ES-I3 (cell line): ENCODE data around the gene PRKG1.

ENCODE experiments used
- H3K36me3 ChIP-seq: 2 replicates; pipeline ENCODE4 v1.6.1; 2013; ENCODE audit warnings: mild to moderate bottlenecking, low read length, control low read depth, moderate library complexity; ENCODE audit not compliant: insufficient read depth
- H3K4me1 ChIP-seq: 2 replicates; pipeline ENCODE4 v1.6.1; 2013; ENCODE audit warnings: mild to moderate bottlenecking, control low read depth, low read length; ENCODE audit not compliant: insufficient read depth
- H3K9ac ChIP-seq: 2 replicates; pipeline ENCODE4 v1.6.1; 2013; ENCODE audit warnings: low read depth, mild to moderate bottlenecking, low read length, moderate library complexity
- H3K9me3 ChIP-seq: 2 replicates; pipeline ENCODE4 v1.6.1; 2013; ENCODE audit warnings: mild to moderate bottlenecking, low read length, moderate library complexity; ENCODE audit not compliant: control insufficient read depth, insufficient read depth

PRKG1 gene

GRCh38 chr10:52111101-52111891 is 1037.0 kb downstream of the PRKG1 start:
- Histone ChIP-seq H3K36me3 (no peaks in the 10 kb centered on the region), H3K9ac (no peak overlapping the region), H3K4me1 (peaks cover 6% of the 10 kb centered on the region; the same call in 1 of the 2 replicates), H3K9me3 (no peaks in the 10 kb centered on the region)

GRCh38 chr10:52115823-52116222 is 1041.5 kb downstream of the PRKG1 start:
- Histone ChIP-seq H3K9me3 (no peaks in the 10 kb centered on the region), H3K9ac (no peak overlapping the region), H3K4me1 (no peaks in the 10 kb centered on the region), H3K36me3 (no peaks in the 10 kb centered on the region)

GRCh38 chr10:52119507-52119906 is 1045.2 kb downstream of the PRKG1 start:
- Histone ChIP-seq H3K4me1 (no peaks in the 10 kb centered on the region), H3K9ac (no peak overlapping the region), H3K36me3 (no peaks in the 10 kb centered on the region), H3K9me3 (no peaks in the 10 kb centered on the region)

- no peaks in the 10 kb centered on the region for H3K4me1 ChIP-seq
- no peaks in the 10 kb centered on the region for H3K36me3 ChIP-seq
- H3K9ac ChIP-seq, result no peak overlapping the region
- no peaks in the 10 kb centered on the region for H3K9me3 ChIP-seq
Observed at GRCh38 chr10:52121688-52122087, 1047.4 kb downstream of the PRKG1 start.

GRCh38 chr10:52128056-52128683 is 1053.9 kb downstream of the PRKG1 start:
- Histone ChIP-seq H3K9ac (no peak overlapping the region), H3K36me3 (no peaks in the 10 kb centered on the region), H3K9me3 (no peaks in the 10 kb centered on the region), H3K4me1 (no peaks in the 10 kb centered on the region)

GRCh38 chr10:52129410-52130178 is 1055.3 kb downstream of the PRKG1 start:
- Histone ChIP-seq H3K9me3 (no peaks in the 10 kb centered on the region), H3K36me3 (no peaks in the 10 kb centered on the region), H3K4me1 (no peaks in the 10 kb centered on the region), H3K9ac (no peak overlapping the region)

GRCh38 chr10:52135101-52135500 is 1060.8 kb downstream of the PRKG1 start:
- H3K9ac ChIP-seq, result no peak overlapping the region
- H3K4me1 ChIP-seq, result no peaks in the 10 kb centered on the region; the same call in 1 of the 2 replicates
- H3K9me3 ChIP-seq, result no peaks in the 10 kb centered on the region
- H3K36me3 ChIP-seq, result no peaks in the 10 kb centered on the region

- Histone ChIP-seq H3K9ac (no peak overlapping the region), H3K9me3 (no peaks in the 10 kb centered on the region), H3K36me3 (no peaks in the 10 kb centered on the region), H3K4me1 (no peaks in the 10 kb centered on the region; the same call in 1 of the 2 replicates)
Observed at GRCh38 chr10:52136921-52137320, 1062.6 kb downstream of the PRKG1 start.

GRCh38 chr10:52143338-52143737 is 1069.1 kb downstream of the PRKG1 start:
- H3K9ac ChIP-seq, result no peak overlapping the region
- H3K36me3 ChIP-seq, result no peaks in the 10 kb centered on the region
- no peaks in the 10 kb centered on the region for H3K9me3 ChIP-seq
- no peaks in the 10 kb centered on the region for H3K4me1 ChIP-seq

- Histone ChIP-seq H3K4me1 (no peaks in the 10 kb centered on the region), H3K9ac (no peak overlapping the region), H3K36me3 (no peaks in the 10 kb centered on the region), H3K9me3 (no peaks in the 10 kb centered on the region)
Observed at GRCh38 chr10:52145636-52146035, 1071.3 kb downstream of the PRKG1 start.

- no peaks in the 10 kb centered on the region for H3K36me3 ChIP-seq
- no peaks in the 10 kb centered on the region for H3K4me1 ChIP-seq
- H3K9me3 ChIP-seq, result no peaks in the 10 kb centered on the region
- no peak overlapping the region for H3K9ac ChIP-seq
Observed at GRCh38 chr10:52146766-52147165, 1072.5 kb downstream of the PRKG1 start.

GRCh38 chr10:52170776-52171175 is 1096.5 kb downstream of the PRKG1 start:
- Histone ChIP-seq H3K9ac (no peak overlapping the region), H3K4me1 (peaks cover 14% of the 10 kb centered on the region; the same call in 1 of the 2 replicates)

GRCh38 chr10:52172581-52172980 is 1098.3 kb downstream of the PRKG1 start:
- no peaks in the 10 kb centered on the region; the same call in 1 of the 2 replicates for H3K9me3 ChIP-seq
- H3K9ac ChIP-seq, result no peak overlapping the region
- H3K4me1 ChIP-seq, result peaks cover 14% of the 10 kb centered on the region; the same call in 1 of the 2 replicates

More at GRCh38 chr10:52170776-52171175, 1096.5 kb downstream of the PRKG1 start:
- Histone ChIP-seq H3K36me3 (no peaks in the 10 kb centered on the region), H3K9me3 (no peaks in the 10 kb centered on the region)

GRCh38 chr10:52185256-52185655 is 1111.0 kb downstream of the PRKG1 start:
- Histone ChIP-seq H3K9me3 (peaks cover 7% of the 10 kb centered on the region), H3K36me3 (no peaks in the 10 kb centered on the region), H3K4me1 (peaks cover 5% of the 10 kb centered on the region; the same call in 1 of the 2 replicates), H3K9ac (no peak overlapping the region)

More at GRCh38 chr10:52172581-52172980, 1098.3 kb downstream of the PRKG1 start:
- no peaks in the 10 kb centered on the region for H3K36me3 ChIP-seq
